Pancreas (tissue), 10 donors: ENCODE results near the gene NLN. TPM values are rescaled to one million over a fixed set of nuclear protein-coding genes. Genes with fewer than 3 reads are reported as not detected.

ENCODE experiments used
- ATAC-seq, 4 donors: fragments of 200-7000 bp; cut with Tn5 transposase; one replicate each; pipeline versions ENCODE4 v1.8.0 to v1.9.1; 2020; ENCODE audit warnings: mild to moderate bottlenecking in 4 of 4, moderate library complexity in 4 of 4
- DNase-seq, 6 donors: peaks; one replicate each; pipeline ENCODE4 v3.0.0-alpha.2; 2020
- FAIRE-seq: peaks from 2 replicates; lab custom pipeline; 2012; peaks lifted over from hg19 to GRCh38; lab: Jason Lieb, UNC
- H3K27ac ChIP-seq, 4 donors: fragments of 200-600 bp; sonication (generic); 1 replicate in 3 of 4; 2 replicates in 1 of 4; pipeline versions ENCODE4 v1.5.0 to v1.8.0; 2020
- H3K27me3 ChIP-seq, 4 donors: fragments of 200-600 bp; one replicate each; pipeline ENCODE4 v1.8.0; 2021
- H3K36me3 ChIP-seq, 3 donors: fragments of 200-600 bp; sonication (generic) in 1 of 3; one replicate each; pipeline versions ENCODE4 v1.5.0 to v1.8.0; 2020 to 2021
- H3K4me1 ChIP-seq, 3 donors: fragments of 200-600 bp; one replicate each; pipeline ENCODE4 v1.8.0; 2021
- H3K4me3 ChIP-seq, 4 donors: fragments of 200-600 bp; sonication (generic) in 2 of 4; one replicate each; pipeline versions ENCODE4 v1.5.0 to v1.8.0; 2020 to 2021
- H3K9me3 ChIP-seq, 4 donors: fragments of 200-600 bp; one replicate each; pipeline ENCODE4 v1.8.0; 2021
- WGBS, 2 donors: extraction: QIAGEN DNeasy Blood & Tissue Kit; methylation state at CpG; one replicate each; pipeline ENCODE4 v1.1.7; 2013; 5-methylcytosine and 5-hydroxymethylcytosine counted together
- intact Hi-C, 3 donors: fragments of 100-400 bp; cut with DNase I; formaldehyde crosslinking; loops; one replicate each; pipeline versions ENCODE4 v1.11.1 to v1.14.2; 2022
- polyA plus RNA-seq, 2 donors: library from polyadenylated mRNA; stranded (reverse); fragments of 200-250 nt; gene quantifications; one replicate each; pipeline ENCODE4 v1.2.3, GENCODE V29; 2013
- total RNA-seq, 6 donors: library from RNA; stranded (reverse); fragmentation: NEBNext Ultra II Directional in 4 of 6; extraction: Animal tissue kit (Norgen Biotek cat#: 25700) in 4 of 6; gene quantifications; one replicate each; pipeline versions ENCODE4 v1.2.1 to v1.2.4, GENCODE V29; 2021 to 2023
- TF ChIP-seq, protein P1 (sequence below), 4 donors: fragments of 200-600 bp; sonication (generic) in 3 of 4; IDR thresholded peaks; one replicate each; pipeline versions ENCODE4 v1.5.0 to v1.8.0; 2021; ENCODE audit warnings: antibody characterized with exemption in 4 of 4
- donor health status: healthy with polysubstance abuse.
- donor health status: DM: no; HTN: no; CAD: no; lungs with moderate emphysema.
- donor health status: DM: no; HTN: no; CAD: no.
- donor health status: control.
- donor health status: control.
- donor health status: Bipolar disorder and iron deficiency.
- donor health status: DM: yes; HTN: yes; CAD: no.
- donor health status: DM: no; HTN: no; CAD: no.
- donor health status: DM: no; HTN: no; CAD: no.
- donor health status: DM: yes; HTN: yes; CAD: no.

The NLN gene
- total and polyA plus RNA-seq, 8 donors: 1.8 to 15.0 (median 8.0) TPM

DNA sequence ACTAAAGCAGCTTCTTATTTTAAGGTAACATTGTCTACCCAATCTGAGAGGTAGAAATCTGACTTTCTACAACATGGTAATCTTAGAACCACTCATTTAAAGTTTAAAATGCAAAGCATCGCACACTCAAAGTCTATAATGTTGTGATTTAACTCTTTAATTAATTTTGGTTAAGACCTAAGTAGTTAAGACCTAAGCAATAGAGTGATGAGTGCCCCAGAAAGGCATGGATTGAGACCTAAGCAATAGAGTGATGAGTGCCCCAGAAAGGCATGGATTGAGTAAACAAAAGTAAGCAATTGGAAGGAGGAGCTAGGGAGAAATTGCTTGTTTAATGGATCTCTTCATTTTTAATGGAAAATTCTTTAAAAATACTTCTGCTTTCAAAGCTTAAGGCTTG, 86.8 kb downstream of the NLN start:
- DNase-seq: no peak
- no peak for ATAC-seq
- Histone ChIP-seq H3K9me3 (no peaks in the 10 kb centered on the region), H3K4me3 (no peak overlapping the region), H3K27me3 (no peaks in the 10 kb centered on the region), H3K27ac (no peak overlapping the region), H3K36me3 (no peaks in the 10 kb centered on the region), H3K4me1 (no peaks in the 10 kb centered on the region)
- FAIRE-seq: no peak
- intact Hi-C loops: no loop called here
- WGBS, 2 donors: 93% methylated on average over 1 of the region's 1 CpG
- TF ChIP-seq, protein P1, sequence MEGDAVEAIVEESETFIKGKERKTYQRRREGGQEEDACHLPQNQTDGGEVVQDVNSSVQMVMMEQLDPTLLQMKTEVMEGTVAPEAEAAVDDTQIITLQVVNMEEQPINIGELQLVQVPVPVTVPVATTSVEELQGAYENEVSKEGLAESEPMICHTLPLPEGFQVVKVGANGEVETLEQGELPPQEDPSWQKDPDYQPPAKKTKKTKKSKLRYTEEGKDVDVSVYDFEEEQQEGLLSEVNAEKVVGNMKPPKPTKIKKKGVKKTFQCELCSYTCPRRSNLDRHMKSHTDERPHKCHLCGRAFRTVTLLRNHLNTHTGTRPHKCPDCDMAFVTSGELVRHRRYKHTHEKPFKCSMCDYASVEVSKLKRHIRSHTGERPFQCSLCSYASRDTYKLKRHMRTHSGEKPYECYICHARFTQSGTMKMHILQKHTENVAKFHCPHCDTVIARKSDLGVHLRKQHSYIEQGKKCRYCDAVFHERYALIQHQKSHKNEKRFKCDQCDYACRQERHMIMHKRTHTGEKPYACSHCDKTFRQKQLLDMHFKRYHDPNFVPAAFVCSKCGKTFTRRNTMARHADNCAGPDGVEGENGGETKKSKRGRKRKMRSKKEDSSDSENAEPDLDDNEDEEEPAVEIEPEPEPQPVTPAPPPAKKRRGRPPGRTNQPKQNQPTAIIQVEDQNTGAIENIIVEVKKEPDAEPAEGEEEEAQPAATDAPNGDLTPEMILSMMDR (IDR thresholded peaks at IDR 0.05): no peak

DNA sequence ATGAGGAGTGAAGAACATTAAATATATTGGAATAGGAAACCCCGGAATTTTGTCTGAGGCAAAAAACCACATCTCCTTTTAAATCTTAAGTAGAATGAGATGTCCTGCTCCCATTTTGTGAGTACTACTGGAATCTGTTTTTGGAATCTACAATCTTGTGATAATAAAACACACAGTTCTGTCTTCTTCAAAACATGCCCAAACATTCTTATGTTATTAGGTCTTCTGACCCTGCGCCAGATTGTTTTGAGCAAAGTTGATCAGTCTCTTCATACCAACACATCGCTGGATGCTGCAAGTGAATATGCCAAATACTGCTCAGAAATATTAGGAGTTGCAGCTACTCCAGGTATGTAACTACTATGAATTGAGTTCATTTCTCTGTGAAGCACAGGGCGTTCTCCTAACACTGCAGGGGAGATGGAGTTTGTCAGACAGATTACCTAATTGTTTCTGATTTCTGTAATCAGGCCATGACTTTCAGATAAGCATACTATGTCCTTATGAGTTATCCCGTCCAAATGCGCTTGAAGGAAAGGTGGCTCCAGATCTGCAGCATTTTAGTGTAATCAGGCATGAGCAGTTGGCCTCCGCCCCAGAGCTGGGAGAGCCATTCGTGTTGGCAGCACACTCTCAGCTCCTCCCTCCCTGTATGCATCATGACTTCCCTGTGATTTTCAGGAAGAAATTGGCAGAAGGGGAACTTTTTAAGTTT, 88.0 kb downstream of the NLN start:
- no peaks in the 10 kb centered on the region for H3K27me3 ChIP-seq
- peak in 3 of 4 donors; percentile 36 to 87 (median 84) for ATAC-seq
- no peaks in the 10 kb centered on the region for H3K9me3 ChIP-seq
- H3K4me3 ChIP-seq: no peak overlapping the region
- H3K36me3 ChIP-seq: no peaks in the 10 kb centered on the region
- WGBS, 2 donors: 85 to 89% methylated on average over 8 of the region's 8 CpGs
- TF ChIP-seq, protein P1 (IDR thresholded peaks at IDR 0.05): no peak
- DNase-seq: no peak
- no peaks in the 10 kb centered on the region for H3K4me1 ChIP-seq
- FAIRE-seq: no peak
- intact Hi-C loops: no loop called here
- no peak overlapping the region for H3K27ac ChIP-seq

DNA sequence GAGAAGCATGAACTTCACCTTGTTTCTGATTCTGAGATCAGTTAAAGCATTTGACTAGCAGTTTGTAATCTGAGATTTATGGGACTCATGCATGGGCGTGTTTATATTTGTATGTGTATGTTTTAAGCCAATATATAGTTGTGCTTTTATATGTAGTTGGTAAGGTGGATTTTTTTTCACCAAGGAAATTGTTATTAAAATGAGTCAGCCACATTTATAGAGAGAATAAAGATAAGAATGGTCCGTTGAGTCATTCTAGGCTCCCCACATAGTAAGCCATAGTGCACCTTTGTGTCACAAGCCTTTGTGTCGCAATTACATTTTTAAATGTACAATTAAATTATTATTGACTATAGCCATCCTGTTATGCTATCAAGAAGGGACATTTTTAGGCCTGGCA, 89.0 kb downstream of the NLN start:
- WGBS, 2 donors: 93 to 96% methylated on average over 3 of the region's 3 CpGs
- Histone ChIP-seq H3K27me3 (no peaks in the 10 kb centered on the region), H3K4me3 (no peak overlapping the region), H3K9me3 (no peaks in the 10 kb centered on the region), H3K4me1 (no peaks in the 10 kb centered on the region), H3K27ac (no peak overlapping the region), H3K36me3 (no peaks in the 10 kb centered on the region)
- FAIRE-seq: peak; percentile 80
- intact Hi-C loops: no loop called here
- TF ChIP-seq, protein P1 (IDR thresholded peaks at IDR 0.05): no peak
- DNase-seq: no peak
- ATAC-seq: peak in 2 of 4 donors; percentile 12 to 58

DNA sequence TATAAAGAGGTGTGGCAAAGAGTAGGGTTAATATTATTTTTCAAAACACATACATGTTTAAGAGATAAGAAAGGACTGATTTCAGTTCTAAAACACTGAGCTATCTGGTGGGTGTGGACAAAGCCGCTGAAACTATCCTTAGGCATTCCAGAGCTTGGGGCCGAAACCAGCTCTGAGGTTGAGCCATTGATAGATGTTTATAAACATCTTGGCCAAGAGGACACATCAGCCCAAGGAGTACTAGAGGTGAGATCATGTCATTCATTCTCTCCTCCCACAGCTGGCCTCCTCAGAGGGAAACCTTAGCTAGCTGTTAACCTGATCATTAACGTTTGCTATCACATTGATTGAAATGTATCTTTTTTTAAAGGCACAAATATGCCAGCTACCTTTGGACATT, 89.9 kb downstream of the NLN start:
- H3K27me3 ChIP-seq: no peaks in the 10 kb centered on the region
- no peak overlapping the region for H3K27ac ChIP-seq
- DNase-seq (no peak), ATAC-seq (no peak), FAIRE-seq (no peak)
- no peaks in the 10 kb centered on the region for H3K36me3 ChIP-seq
- 74 to 78% methylated on average over 3 of the region's 3 CpGs for WGBS, 2 donors
- TF ChIP-seq, protein P1 (IDR thresholded peaks at IDR 0.05): no peak
- H3K9me3 ChIP-seq: no peaks in the 10 kb centered on the region
- intact Hi-C loops: no loop called here
- no peak overlapping the region for H3K4me3 ChIP-seq
- no peaks in the 10 kb centered on the region for H3K4me1 ChIP-seq

DNA sequence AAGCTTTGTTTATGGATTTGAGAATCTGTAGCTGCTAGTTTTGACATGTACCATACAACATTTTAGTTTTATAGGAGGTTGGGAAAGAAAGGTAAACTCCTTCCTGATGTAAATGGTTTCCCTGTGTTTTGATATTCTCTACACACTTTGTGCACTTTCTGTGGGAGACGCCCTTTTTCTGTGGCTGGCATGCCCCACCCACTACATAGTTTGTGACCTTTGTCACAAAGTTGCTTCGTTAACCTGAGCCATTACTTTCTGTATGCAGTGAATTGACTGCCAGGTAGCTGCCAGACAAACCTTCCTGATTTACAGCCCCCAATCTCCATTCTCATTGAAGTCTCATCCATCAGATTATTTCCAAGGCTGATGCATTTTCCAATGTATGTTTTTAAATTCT, 90.6 kb downstream of the NLN start:
- Histone ChIP-seq H3K9me3 (no peaks in the 10 kb centered on the region), H3K4me3 (no peak overlapping the region), H3K36me3 (no peaks in the 10 kb centered on the region), H3K4me1 (no peaks in the 10 kb centered on the region), H3K27ac (no peak overlapping the region), H3K27me3 (no peaks in the 10 kb centered on the region)
- 74 to 79% methylated on average over 2 of the region's 2 CpGs for WGBS, 2 donors
- ATAC-seq (peak in 1 of 4 donors; percentile 45), DNase-seq (no peak), FAIRE-seq (no peak)
- TF ChIP-seq, protein P1 (IDR thresholded peaks at IDR 0.05): no peak
- intact Hi-C loops: no loop called here
